Bronchial epithelial cell (primary cell): ENCODE measurements around the gene POMT2. TPM values are rescaled to one million over a fixed set of nuclear protein-coding genes. Genes with fewer than 3 reads are reported as not detected.

Experiments
- DNase-seq: peaks from one replicate; pipeline ENCODE4 v3.0.0-alpha.2; 2010; ENCODE audit warnings: low read depth
- FAIRE-seq: peaks from 2 replicates; lab custom pipeline; 2011; peaks lifted over from hg19 to GRCh38; lab: Jason Lieb, UNC
- H3K27me3 ChIP-seq: 2 replicates; pipeline ENCODE4 v1.5.1; 2011; ENCODE audit warnings: low read length; ENCODE audit not compliant: control insufficient read depth, insufficient read depth
- H3K36me3 ChIP-seq: 2 replicates; pipeline ENCODE4 v1.5.1; 2011; ENCODE audit warnings: low read length; ENCODE audit not compliant: control insufficient read depth, insufficient read depth
- H3K4me3 ChIP-seq: 2 replicates; pipeline ENCODE4 v1.5.1; 2011; ENCODE audit warnings: mild to moderate bottlenecking, low read depth, low read length, control low read depth
- CTCF ChIP-seq: IDR thresholded peaks from 2 replicates; pipeline ENCODE4 v1.5.1; 2011; ENCODE audit warnings: mild to moderate bottlenecking, moderate library complexity, low read length, control low read depth, inconsistent platforms; ENCODE audit not compliant: insufficient read depth, severe bottlenecking
- total RNA-seq: library from RNA; depleted of rRNA; stranded (reverse); fragments of >200 nt; gene quantifications from 2 replicates; pipeline ENCODE4 v1.2.1, GENCODE V29; 2014

Gene POMT2
- total RNA-seq, 1 donor from 2014 or later, result 5.8 TPM

GRCh38 chr14:77248666-77249065 is 72.0 kb downstream of the POMT2 start:
- no peaks in the 10 kb centered on the region for H3K36me3 ChIP-seq
- no peak for TF ChIP-seq CTCF
- no peaks in the 10 kb centered on the region for H3K27me3 ChIP-seq
- FAIRE-seq, result no peak
- H3K4me3 ChIP-seq, result no peak overlapping the region
- DNase-seq, result peak; percentile 23

- Histone ChIP-seq H3K27me3 (no peaks in the 10 kb centered on the region), H3K4me3 (no peak overlapping the region), H3K36me3 (no peaks in the 10 kb centered on the region)
- FAIRE-seq (no peak), DNase-seq (no peak)
- no peak for TF ChIP-seq CTCF
Observed at GRCh38 chr14:77246784-77247183, 73.9 kb downstream of the POMT2 start.

- H3K36me3 ChIP-seq, result no peaks in the 10 kb centered on the region
- DNase-seq (peak; percentile 5), FAIRE-seq (no peak)
- TF ChIP-seq CTCF, result peak; percentile 8
- H3K4me3 ChIP-seq, result no peak overlapping the region
- H3K27me3 ChIP-seq, result no peaks in the 10 kb centered on the region
Observed at GRCh38 chr14:77245820-77246219, 74.9 kb downstream of the POMT2 start.

GRCh38 chr14:77243853-77244252 is 76.8 kb downstream of the POMT2 start:
- DNase-seq (no peak), FAIRE-seq (peak; percentile 89)
- Histone ChIP-seq H3K27me3 (no peaks in the 10 kb centered on the region), H3K4me3 (no peak overlapping the region), H3K36me3 (no peaks in the 10 kb centered on the region)
- no peak for TF ChIP-seq CTCF

GRCh38 chr14:77242752-77243151 is 77.9 kb downstream of the POMT2 start:
- no peak for TF ChIP-seq CTCF
- FAIRE-seq (no peak), DNase-seq (no peak)
- no peak overlapping the region for H3K4me3 ChIP-seq
- no peaks in the 10 kb centered on the region for H3K36me3 ChIP-seq
- no peaks in the 10 kb centered on the region for H3K27me3 ChIP-seq

- Histone ChIP-seq H3K4me3 (no peak overlapping the region), H3K27me3 (no peaks in the 10 kb centered on the region), H3K36me3 (no peaks in the 10 kb centered on the region)
- DNase-seq, result no peak
- FAIRE-seq, result no peak
- no peak for TF ChIP-seq CTCF
Observed at GRCh38 chr14:77241955-77242354, 78.7 kb downstream of the POMT2 start.
